Progenitor cell of endocrine pancreas (in vitro differentiated cells): ENCODE measurements around the gene GMDS. TPM values are rescaled to one million over a fixed set of nuclear protein-coding genes. Genes with fewer than 3 reads are reported as not detected.
A peak's percentile ranks its signal among the peaks of the same experiment; 100 is the strongest.

Experiments used
- DNase-seq: peaks from one replicate; pipeline ENCODE4 v3.0.0; 2021; ENCODE audit warnings: low spot score; ENCODE audit not compliant: unreplicated experiment
- H3K27ac Mint-ChIP-seq: 2 replicates; pipeline ENCODE4 v1.8.0; 2021; ENCODE audit warnings: mild to moderate bottlenecking, moderate library complexity, mixed read lengths
- H3K27me3 Mint-ChIP-seq: 2 replicates; pipeline ENCODE4 v1.8.0; 2021; ENCODE audit warnings: mixed read lengths
- H3K36me3 Mint-ChIP-seq: 2 replicates; pipeline ENCODE4 v1.8.0; 2022; ENCODE audit warnings: mixed read lengths; ENCODE audit not compliant: insufficient read depth
- H3K4me1 Mint-ChIP-seq: 2 replicates; pipeline ENCODE4 v1.8.0; 2021; ENCODE audit warnings: low read depth, mixed read lengths
- H3K4me3 Mint-ChIP-seq: 2 replicates; pipeline ENCODE4 v1.8.0; 2021; ENCODE audit warnings: low read depth, mild to moderate bottlenecking, moderate library complexity, mixed read lengths
- H3K9me3 Mint-ChIP-seq: 2 replicates; pipeline ENCODE4 v1.8.0; 2021; ENCODE audit warnings: low read depth, mixed read lengths
- total RNA-seq: library from RNA; stranded (reverse); gene quantifications from 2 replicates; pipeline ENCODE4 v1.2.1, GENCODE V29; 2021
- TF ChIP-seq, protein P1 (sequence below): fragments of 200-600 bp; sonication (generic); IDR thresholded peaks from one replicate; pipeline ENCODE4 v1.5.0; 2021; ENCODE audit warnings: antibody characterized with exemption, mild to moderate bottlenecking; ENCODE audit not compliant: unreplicated experiment

Gene GMDS
- total RNA-seq, 1 donor from 2014 or later: 17.2 TPM

DNA sequence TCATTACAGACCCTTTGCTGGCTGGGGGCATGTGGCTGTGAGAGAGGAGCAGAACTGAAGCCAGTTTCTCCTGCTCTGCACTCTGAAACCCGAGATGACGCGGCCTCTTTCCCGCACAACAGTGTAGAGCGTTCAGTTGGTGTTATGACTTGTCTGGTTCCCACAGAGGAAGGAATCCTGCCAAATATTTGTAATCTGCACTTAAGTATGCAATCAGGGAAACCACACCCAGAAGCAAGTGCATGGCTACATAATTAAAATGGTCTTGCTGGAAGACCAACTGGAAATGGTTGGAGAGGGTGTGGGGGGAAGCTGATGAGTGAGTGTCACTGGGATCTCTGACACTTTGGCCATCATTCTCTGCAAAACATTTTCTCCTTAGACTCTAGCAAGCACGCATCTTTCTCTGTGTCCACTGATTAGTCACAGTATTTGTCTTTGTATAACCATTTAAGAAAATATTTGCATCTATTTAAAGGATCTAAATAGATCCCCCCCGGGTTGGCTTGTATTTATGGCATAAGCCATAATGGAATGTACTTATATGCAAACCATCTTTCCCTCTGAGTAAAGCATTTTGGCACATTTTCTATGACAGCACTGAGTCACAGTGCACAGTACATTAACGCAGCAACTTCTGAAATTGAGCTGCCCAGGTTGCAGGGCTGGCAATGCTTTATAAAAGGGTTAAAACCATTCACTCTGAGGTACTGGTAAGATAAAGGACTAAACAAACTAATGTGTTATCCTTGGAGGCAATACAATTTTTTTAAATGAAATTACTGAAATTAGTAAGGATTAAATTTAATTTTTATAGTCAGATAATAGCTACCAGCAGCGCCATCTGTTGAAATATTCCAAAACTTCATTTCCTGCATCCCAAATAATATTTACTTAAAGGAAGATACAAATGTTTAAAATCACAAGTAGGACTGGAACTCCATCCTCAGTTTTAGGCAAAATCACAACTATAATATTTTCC is 559.0 kb downstream of the GMDS start:
- DNase-seq: no peak
- H3K9me3 Mint-ChIP-seq: no peaks in the 10 kb centered on the region
- TF ChIP-seq, protein P1, sequence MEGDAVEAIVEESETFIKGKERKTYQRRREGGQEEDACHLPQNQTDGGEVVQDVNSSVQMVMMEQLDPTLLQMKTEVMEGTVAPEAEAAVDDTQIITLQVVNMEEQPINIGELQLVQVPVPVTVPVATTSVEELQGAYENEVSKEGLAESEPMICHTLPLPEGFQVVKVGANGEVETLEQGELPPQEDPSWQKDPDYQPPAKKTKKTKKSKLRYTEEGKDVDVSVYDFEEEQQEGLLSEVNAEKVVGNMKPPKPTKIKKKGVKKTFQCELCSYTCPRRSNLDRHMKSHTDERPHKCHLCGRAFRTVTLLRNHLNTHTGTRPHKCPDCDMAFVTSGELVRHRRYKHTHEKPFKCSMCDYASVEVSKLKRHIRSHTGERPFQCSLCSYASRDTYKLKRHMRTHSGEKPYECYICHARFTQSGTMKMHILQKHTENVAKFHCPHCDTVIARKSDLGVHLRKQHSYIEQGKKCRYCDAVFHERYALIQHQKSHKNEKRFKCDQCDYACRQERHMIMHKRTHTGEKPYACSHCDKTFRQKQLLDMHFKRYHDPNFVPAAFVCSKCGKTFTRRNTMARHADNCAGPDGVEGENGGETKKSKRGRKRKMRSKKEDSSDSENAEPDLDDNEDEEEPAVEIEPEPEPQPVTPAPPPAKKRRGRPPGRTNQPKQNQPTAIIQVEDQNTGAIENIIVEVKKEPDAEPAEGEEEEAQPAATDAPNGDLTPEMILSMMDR: peak; percentile 13
- no peaks in the 10 kb centered on the region for H3K36me3 Mint-ChIP-seq
- H3K4me1 Mint-ChIP-seq: peaks cover 3% of the 10 kb centered on the region
- no peak overlapping the region for H3K4me3 Mint-ChIP-seq
- H3K27me3 Mint-ChIP-seq: no peaks in the 10 kb centered on the region
- H3K27ac Mint-ChIP-seq: no peak overlapping the region

DNA sequence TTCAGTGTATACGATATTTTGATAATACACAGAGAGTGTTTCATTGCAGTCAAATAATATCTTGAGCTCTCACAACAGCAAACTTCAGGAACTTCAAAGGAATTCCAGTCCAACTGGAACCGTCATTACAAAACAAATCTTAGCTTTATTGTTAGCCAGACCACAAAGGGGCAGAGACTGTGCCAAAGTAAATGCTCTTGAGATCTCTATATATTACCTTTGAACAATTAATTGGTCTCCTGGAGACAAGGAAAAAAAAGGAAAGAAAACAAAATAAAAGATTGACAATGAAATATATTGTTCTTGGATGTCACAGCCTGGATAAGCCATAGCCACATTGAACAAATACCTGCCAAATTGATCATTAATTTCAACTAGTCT is 565.7 kb downstream of the GMDS start:
- no peak overlapping the region for H3K4me3 Mint-ChIP-seq
- no peaks in the 10 kb centered on the region for H3K27me3 Mint-ChIP-seq
- H3K27ac Mint-ChIP-seq: no peak overlapping the region
- TF ChIP-seq, protein P1: no peak
- peaks cover 9% of the 10 kb centered on the region for H3K4me1 Mint-ChIP-seq
- H3K36me3 Mint-ChIP-seq: no peaks in the 10 kb centered on the region
- no peak for DNase-seq
- H3K9me3 Mint-ChIP-seq: no peaks in the 10 kb centered on the region

DNA sequence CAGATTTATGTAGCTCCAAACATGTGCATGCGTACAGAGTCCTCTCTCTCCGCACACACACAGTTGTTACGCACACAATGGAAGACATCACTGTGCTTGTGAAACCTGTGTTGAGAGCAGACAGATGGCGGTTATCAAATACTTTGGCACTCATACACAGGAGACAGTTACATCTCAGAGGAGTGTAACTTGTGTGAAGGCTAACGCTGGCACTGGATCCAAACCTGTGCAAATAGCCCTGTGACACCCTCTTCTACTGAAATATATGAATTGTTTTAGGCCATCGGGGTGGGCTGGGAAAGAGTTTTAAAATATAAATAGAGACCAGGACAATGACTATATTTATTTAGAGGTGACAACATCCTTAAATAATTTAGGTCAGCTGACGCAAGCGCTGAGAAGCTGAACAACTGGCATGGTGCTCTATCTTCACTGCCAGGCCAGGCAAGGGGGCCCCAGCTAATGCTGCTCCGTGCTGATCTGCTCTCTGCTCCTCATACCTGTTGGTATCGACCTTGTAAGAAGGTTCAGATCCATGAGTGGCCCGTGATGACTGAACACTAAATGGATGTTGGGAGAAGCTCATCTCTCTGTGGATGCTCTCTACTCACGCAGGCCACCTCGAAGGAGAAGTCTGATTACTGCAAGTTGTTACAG is 566.2 kb downstream of the GMDS start:
- no peak overlapping the region for H3K27ac Mint-ChIP-seq
- H3K27me3 Mint-ChIP-seq: no peaks in the 10 kb centered on the region
- H3K4me3 Mint-ChIP-seq: no peak overlapping the region
- H3K4me1 Mint-ChIP-seq: peaks cover 9% of the 10 kb centered on the region
- H3K9me3 Mint-ChIP-seq: no peaks in the 10 kb centered on the region
- DNase-seq: no peak
- no peaks in the 10 kb centered on the region for H3K36me3 Mint-ChIP-seq
- TF ChIP-seq, protein P1: no peak

DNA sequence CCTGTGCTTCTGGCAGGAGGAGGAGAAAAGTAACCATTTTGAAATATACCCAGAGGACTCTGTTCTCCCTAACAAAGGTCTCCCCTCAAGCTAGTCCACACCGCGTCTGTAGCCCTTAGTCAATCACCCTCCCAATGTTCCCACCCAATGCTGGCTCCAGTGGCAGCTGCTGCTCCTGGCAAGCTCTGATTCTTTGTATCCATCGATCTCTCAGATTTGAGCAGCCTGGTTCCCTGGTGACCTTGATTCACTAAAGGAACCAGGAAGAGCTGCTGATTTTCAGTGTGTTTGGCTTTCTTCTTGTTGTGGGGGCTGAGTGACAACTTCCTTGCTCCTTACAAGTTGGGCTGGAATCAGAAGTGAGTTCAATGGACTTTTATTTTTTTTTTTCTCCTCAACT is 567.2 kb downstream of the GMDS start:
- Mint-ChIP-seq H3K4me1 (peaks cover 9% of the 10 kb centered on the region), H3K27ac (no peak overlapping the region), H3K36me3 (no peaks in the 10 kb centered on the region), H3K4me3 (no peak overlapping the region), H3K9me3 (no peaks in the 10 kb centered on the region), H3K27me3 (peaks cover 4% of the 10 kb centered on the region)
- TF ChIP-seq, protein P1: no peak
- no peak for DNase-seq

DNA sequence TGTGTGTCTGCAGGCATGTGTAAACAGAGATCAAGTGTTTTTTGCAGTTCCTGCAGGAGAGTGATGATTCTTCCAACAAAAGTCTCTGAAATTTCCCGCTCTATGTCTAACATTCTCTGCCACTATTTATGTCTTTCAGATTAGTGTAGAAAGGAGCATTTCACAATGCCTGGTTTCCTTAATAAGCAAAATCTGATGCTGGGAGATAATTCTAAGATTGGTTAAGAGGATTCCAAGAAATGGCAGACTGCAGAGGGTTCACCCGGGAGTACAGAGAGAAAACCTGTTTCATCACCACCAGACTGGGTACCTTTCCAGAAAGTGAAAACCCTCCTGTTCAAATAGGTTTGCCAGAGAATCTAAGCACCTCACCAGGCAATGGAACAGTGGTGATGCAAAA is 573.0 kb downstream of the GMDS start:
- Mint-ChIP-seq H3K4me3 (no peak overlapping the region), H3K9me3 (no peaks in the 10 kb centered on the region), H3K4me1 (no peaks in the 10 kb centered on the region), H3K27ac (no peak overlapping the region), H3K27me3 (peaks cover 4% of the 10 kb centered on the region), H3K36me3 (no peaks in the 10 kb centered on the region)
- TF ChIP-seq, protein P1: no peak
- DNase-seq: no peak
